Neural progenitor cell (in vitro differentiated cells): ENCODE measurements around the gene SND1. TPM values are rescaled to one million over a fixed set of nuclear protein-coding genes. Genes with fewer than 3 reads are reported as not detected.
A peak's percentile ranks its signal among the peaks of the same experiment; 100 is the strongest.

Experiments
- DNase-seq: peaks from one replicate; pipeline ENCODE4 v3.0.0-alpha.2; 2016; ENCODE audit warnings: low spot score
- H2AFZ ChIP-seq: fragments of 200-600 bp; sonication (generic); replicated peaks from 2 replicates; pipeline ENCODE4 v1.6.1; 2016; ENCODE audit warnings: antibody characterized with exemption
- H3F3A ChIP-seq: fragments of 200-600 bp; sonication (generic); 2 replicates; pipeline ENCODE4 v1.6.1; 2016; ENCODE audit warnings: antibody characterized with exemption, low read depth
- H3K27ac ChIP-seq: fragments of 200-600 bp; sonication (generic); 2 replicates; pipeline ENCODE4 v1.5.1; 2016; ENCODE audit warnings: mild to moderate bottlenecking
- H3K27me3 ChIP-seq: fragments of 200-600 bp; sonication (generic); 2 replicates; pipeline ENCODE4 v1.6.1; 2016; ENCODE audit warnings: mild to moderate bottlenecking, moderate library complexity
- H3K36me3 ChIP-seq: fragments of 200-600 bp; sonication (generic); 2 replicates; pipeline ENCODE4 v1.5.1; 2016
- H3K4me1 ChIP-seq: fragments of 200-600 bp; sonication (generic); 2 replicates; pipeline ENCODE4 v1.6.1; 2016; ENCODE audit warnings: mixed run types
- H3K4me2 ChIP-seq: fragments of 200-600 bp; sonication (generic); 2 replicates; pipeline ENCODE4 v1.6.1; 2016
- H3K4me3 ChIP-seq: fragments of 200-600 bp; sonication (generic); 2 replicates; pipeline ENCODE4 v1.5.1; 2016
- H3K79me2 ChIP-seq: fragments of 200-600 bp; sonication (generic); 2 replicates; pipeline ENCODE4 v1.6.1; 2016; ENCODE audit warnings: low read depth
- H3K9ac ChIP-seq: fragments of 200-600 bp; sonication (generic); 2 replicates; pipeline ENCODE4 v1.6.1; 2016
- H3K9me3 ChIP-seq: fragments of 200-600 bp; sonication (generic); 2 replicates; pipeline ENCODE4 v1.5.1; 2016; ENCODE audit warnings: low read depth
- H4K20me1 ChIP-seq: fragments of 200-600 bp; sonication (generic); 2 replicates; pipeline ENCODE4 v1.6.1; 2016; ENCODE audit warnings: low read depth
- H3K27ac Mint-ChIP-seq: 3 replicates; pipeline ENCODE4 v1.8.0; 2021; ENCODE audit warnings: mixed read lengths
- H3K27me3 Mint-ChIP-seq: 2 replicates; pipeline ENCODE4 v1.8.0; 2022; ENCODE audit warnings: low read depth, mild to moderate bottlenecking, inconsistent platforms, moderate library complexity, mixed read lengths; ENCODE audit not compliant: insufficient read depth
- H3K36me3 Mint-ChIP-seq: 3 replicates; pipeline ENCODE4 v1.8.0; 2021; ENCODE audit warnings: mixed read lengths
- H3K4me1 Mint-ChIP-seq: 3 replicates; pipeline ENCODE4 v1.8.0; 2021; ENCODE audit warnings: mixed read lengths
- H3K4me3 Mint-ChIP-seq: 3 replicates; pipeline ENCODE4 v1.8.0; 2021; ENCODE audit warnings: mild to moderate bottlenecking, moderate library complexity, mixed read lengths
- H3K9me3 Mint-ChIP-seq: 3 replicates; pipeline ENCODE4 v1.8.0; 2020; ENCODE audit warnings: mixed read lengths
- EZH2 ChIP-seq: fragments of 200-600 bp; sonication (generic); IDR thresholded peaks from 2 replicates; pipeline ENCODE4 v1.6.1; 2017; ENCODE audit warnings: antibody characterized with exemption, mild to moderate bottlenecking, moderate library complexity
- EZH2phosphoT487 ChIP-seq: fragments of 200-600 bp; sonication (generic); IDR thresholded peaks from 2 replicates; pipeline ENCODE4 v1.6.1; 2017; ENCODE audit warnings: antibody characterized with exemption
- total RNA-seq: library from RNA; depleted of rRNA; stranded (reverse); fragments of >200 nt; gene quantifications from 2 replicates; pipeline ENCODE4 v1.2.3, GENCODE V29; 2015; ENCODE audit warnings: low replicate concordance
- TF ChIP-seq, protein P1 (sequence below): fragments of 200-600 bp; sonication (generic); IDR thresholded peaks from 2 replicates; pipeline ENCODE4 v1.5.1; 2017; ENCODE audit warnings: antibody characterized with exemption, mild to moderate bottlenecking

The SND1 gene
- total RNA-seq, 1 donor from 2014 or later, result 154 TPM

DNA sequence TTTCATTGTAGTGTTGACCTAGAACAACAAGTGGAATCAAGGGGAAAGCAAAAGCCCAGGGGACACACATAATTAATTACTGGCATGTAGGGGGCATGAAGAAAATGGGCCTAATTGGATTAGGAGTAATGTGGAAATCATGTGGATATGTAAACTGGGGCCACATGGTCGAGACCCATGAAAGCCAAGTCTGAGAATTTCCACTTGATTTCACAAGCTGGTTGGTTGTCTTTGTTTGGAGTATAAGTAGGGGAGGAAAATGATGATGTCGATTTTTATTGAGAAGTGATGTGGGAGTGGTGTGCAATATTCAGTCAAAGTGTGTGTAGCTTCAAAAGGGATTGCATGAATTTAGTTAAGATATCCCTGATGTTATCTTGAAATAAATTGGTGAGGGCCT, 247.4 kb downstream of the SND1 start:
- no peaks in the 10 kb centered on the region for H3K9me3 ChIP-seq
- no peak overlapping the region for H3K4me3 ChIP-seq
- Mint-ChIP-seq H3K27me3 (peaks cover 5% of the 10 kb centered on the region), H3K9me3 (no peaks in the 10 kb centered on the region), H3K27ac (peak overlapping the region; percentile 23), H3K4me3 (peak overlapping the region; percentile 1), H3K36me3 (no peaks in the 10 kb centered on the region), H3K4me1 (peaks cover 7% of the 10 kb centered on the region)
- no peak overlapping the region for H3K27ac ChIP-seq
- H3K4me2 ChIP-seq, result peak overlapping the region; percentile 25
- H3K36me3 ChIP-seq, result no peaks in the 10 kb centered on the region
- peaks cover 25% of the 10 kb centered on the region for H4K20me1 ChIP-seq
- peaks cover 34% of the 10 kb centered on the region for H3F3A ChIP-seq
- DNase-seq, result no peak
- H3K4me1 ChIP-seq, result peaks cover 73% of the 10 kb centered on the region
- peaks cover 10% of the 10 kb centered on the region for H3K79me2 ChIP-seq
- H3K27me3 ChIP-seq, result no peaks in the 10 kb centered on the region
- no peak for TF ChIP-seq EZH2phosphoT487
- TF ChIP-seq, protein P1, sequence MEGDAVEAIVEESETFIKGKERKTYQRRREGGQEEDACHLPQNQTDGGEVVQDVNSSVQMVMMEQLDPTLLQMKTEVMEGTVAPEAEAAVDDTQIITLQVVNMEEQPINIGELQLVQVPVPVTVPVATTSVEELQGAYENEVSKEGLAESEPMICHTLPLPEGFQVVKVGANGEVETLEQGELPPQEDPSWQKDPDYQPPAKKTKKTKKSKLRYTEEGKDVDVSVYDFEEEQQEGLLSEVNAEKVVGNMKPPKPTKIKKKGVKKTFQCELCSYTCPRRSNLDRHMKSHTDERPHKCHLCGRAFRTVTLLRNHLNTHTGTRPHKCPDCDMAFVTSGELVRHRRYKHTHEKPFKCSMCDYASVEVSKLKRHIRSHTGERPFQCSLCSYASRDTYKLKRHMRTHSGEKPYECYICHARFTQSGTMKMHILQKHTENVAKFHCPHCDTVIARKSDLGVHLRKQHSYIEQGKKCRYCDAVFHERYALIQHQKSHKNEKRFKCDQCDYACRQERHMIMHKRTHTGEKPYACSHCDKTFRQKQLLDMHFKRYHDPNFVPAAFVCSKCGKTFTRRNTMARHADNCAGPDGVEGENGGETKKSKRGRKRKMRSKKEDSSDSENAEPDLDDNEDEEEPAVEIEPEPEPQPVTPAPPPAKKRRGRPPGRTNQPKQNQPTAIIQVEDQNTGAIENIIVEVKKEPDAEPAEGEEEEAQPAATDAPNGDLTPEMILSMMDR, result no peak
- TF ChIP-seq EZH2, result no peak
- H3K9ac ChIP-seq, result no peak overlapping the region
- H2AFZ ChIP-seq, result no peak overlapping the region

DNA sequence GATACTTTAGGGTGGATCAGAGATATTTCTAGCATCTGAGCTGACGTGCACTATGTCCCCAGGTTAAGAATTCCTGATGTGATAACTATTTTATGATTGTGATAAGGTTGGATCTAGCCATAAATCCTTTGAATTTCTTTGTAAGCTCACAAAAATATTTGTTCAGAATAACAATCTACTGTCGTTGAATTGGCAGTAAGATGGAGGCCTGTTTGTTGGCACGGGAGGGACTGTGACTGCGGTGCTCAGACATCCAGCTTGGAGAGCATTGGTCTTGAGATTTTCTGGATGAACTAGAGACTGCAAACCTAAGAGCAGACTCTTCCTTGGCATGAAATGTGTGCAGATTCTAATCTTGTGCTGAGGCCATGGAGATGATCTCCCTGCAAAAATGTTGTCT, 248.1 kb downstream of the SND1 start:
- Histone ChIP-seq H2AFZ (no peak overlapping the region), H3K27me3 (no peaks in the 10 kb centered on the region), H3K27ac (peak overlapping the region; percentile 78), H4K20me1 (peaks cover 32% of the 10 kb centered on the region), H3K4me2 (peak overlapping the region; percentile 64), H3K9ac (no peak overlapping the region), H3F3A (peaks cover 34% of the 10 kb centered on the region), H3K36me3 (no peaks in the 10 kb centered on the region), H3K4me3 (no peak overlapping the region), H3K9me3 (no peaks in the 10 kb centered on the region), H3K79me2 (peaks cover 10% of the 10 kb centered on the region), H3K4me1 (peaks cover 80% of the 10 kb centered on the region)
- no peak for DNase-seq
- Mint-ChIP-seq H3K9me3 (no peaks in the 10 kb centered on the region), H3K4me3 (no peak overlapping the region), H3K27ac (peak overlapping the region; percentile 74), H3K4me1 (peaks cover 14% of the 10 kb centered on the region), H3K27me3 (peaks cover 5% of the 10 kb centered on the region), H3K36me3 (no peaks in the 10 kb centered on the region)
- TF ChIP-seq, protein P1, result no peak
- TF ChIP-seq EZH2, result no peak
- no peak for TF ChIP-seq EZH2phosphoT487

DNA sequence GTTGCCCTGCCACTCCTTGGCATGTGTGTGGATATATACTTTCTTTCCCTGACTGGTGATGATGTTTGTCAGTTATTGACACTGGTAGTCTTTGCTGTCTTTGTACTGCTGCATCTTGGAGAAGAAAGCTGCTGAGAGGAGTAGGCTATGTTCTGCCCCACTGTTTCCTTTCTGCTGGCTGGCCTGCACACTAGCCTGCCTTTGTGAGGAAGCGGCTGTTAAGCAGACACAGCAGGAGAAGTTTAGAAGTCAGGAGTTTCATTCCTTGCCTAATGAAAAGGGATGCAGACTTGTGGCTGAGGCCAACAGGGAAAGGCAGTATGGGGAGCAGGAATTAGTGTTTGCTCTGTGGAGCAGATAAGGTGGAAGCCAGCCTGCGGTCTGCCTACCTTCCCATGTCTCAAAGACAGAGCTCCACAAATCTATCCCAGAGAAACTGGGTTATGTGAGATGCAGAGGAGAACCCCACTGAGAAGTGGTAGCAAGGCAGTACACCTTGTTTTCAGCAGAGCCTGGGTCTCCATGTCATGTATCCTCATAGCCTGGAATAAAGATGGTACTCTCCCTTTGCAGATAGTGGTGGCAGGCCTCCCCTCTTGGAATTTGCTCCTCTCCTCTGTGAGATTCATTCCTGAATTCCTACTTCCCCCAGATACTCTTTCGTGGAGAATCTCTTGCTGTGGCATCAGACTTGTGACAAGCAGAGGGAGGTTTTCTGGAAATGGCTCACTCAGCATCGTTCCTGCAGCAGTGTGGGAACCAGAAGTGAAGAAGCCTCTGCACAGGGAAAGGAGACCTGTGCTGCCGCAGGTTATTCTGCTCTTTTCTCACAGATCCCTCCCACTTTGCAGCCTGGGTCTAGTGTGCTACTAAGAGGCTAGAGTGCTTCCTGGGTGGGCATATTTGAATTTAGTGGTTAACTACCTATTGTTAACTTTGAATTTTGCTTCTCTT, 249.0 kb downstream of the SND1 start:
- Histone ChIP-seq H4K20me1 (peaks cover 36% of the 10 kb centered on the region), H3K27ac (peak overlapping the region; percentile 78), H3K4me1 (peaks cover 72% of the 10 kb centered on the region), H3F3A (peaks cover 34% of the 10 kb centered on the region), H3K9me3 (no peaks in the 10 kb centered on the region), H3K27me3 (no peaks in the 10 kb centered on the region), H3K36me3 (no peaks in the 10 kb centered on the region), H2AFZ (no peak overlapping the region), H3K4me3 (no peak overlapping the region), H3K79me2 (peaks cover 10% of the 10 kb centered on the region), H3K4me2 (peak overlapping the region; percentile 64), H3K9ac (no peak overlapping the region)
- no peaks in the 10 kb centered on the region for H3K36me3 Mint-ChIP-seq
- H3K9me3 Mint-ChIP-seq, result no peaks in the 10 kb centered on the region
- TF ChIP-seq, protein P1, result no peak
- H3K4me1 Mint-ChIP-seq, result peaks cover 14% of the 10 kb centered on the region
- peak; percentile 70 for DNase-seq
- peak overlapping the region; percentile 74 for H3K27ac Mint-ChIP-seq
- peak overlapping the region; percentile 52 for H3K4me3 Mint-ChIP-seq
- peaks cover 5% of the 10 kb centered on the region for H3K27me3 Mint-ChIP-seq
